DMS 273 (cell line): ENCODE data around the gene ATP6V1B1.

ENCODE experiments used
- DNase-seq: peaks from one replicate; lab custom pipeline; 2025; ENCODE audit not compliant: unreplicated experiment; lab: John Stamatoyannopoulos, UW

The ATP6V1B1 gene

GRCh38 chr2:70935468-70936164 lies at the start of gene ATP6V1B1:
Gene ATP6V1B1 (plus strand): TSS chr2:70935900. CDS start chr2:70935955, 55 bp downstream.
- DNase-seq, result peak; percentile 72

- no peak for DNase-seq
Observed at GRCh38 chr2:70886541-70886987, 49.1 kb upstream of the ATP6V1B1 start.

GRCh38 chr2:70887208-70887549 lies 48.5 kb upstream of the ATP6V1B1 start:
- DNase-seq, result no peak

- DNase-seq, result peak; percentile 87
Observed at GRCh38 chr2:70887550-70888246, 48.0 kb upstream of the ATP6V1B1 start.

GRCh38 chr2:70888366-70888922 lies 47.3 kb upstream of the ATP6V1B1 start:
- no peak for DNase-seq

- DNase-seq, result no peak
Observed at GRCh38 chr2:70888923-70889715, 46.6 kb upstream of the ATP6V1B1 start.

GRCh38 chr2:70889716-70890037 lies 46.0 kb upstream of the ATP6V1B1 start:
- DNase-seq, result no peak

GRCh38 chr2:70890469-70891065 lies 45.1 kb upstream of the ATP6V1B1 start:
- DNase-seq, result no peak

- no peak for DNase-seq
Observed at GRCh38 chr2:70891572-70892357, 43.9 kb upstream of the ATP6V1B1 start.

- DNase-seq, result no peak
Observed at GRCh38 chr2:70892750-70893149, 43.0 kb upstream of the ATP6V1B1 start.

- no peak for DNase-seq
Observed at GRCh38 chr2:70893186-70893585, 42.5 kb upstream of the ATP6V1B1 start.

- no peak for DNase-seq
Observed at GRCh38 chr2:70894765-70895164, 40.9 kb upstream of the ATP6V1B1 start.

- DNase-seq, result no peak
Observed at GRCh38 chr2:70895249-70895648, 40.5 kb upstream of the ATP6V1B1 start.

- DNase-seq, result no peak
Observed at GRCh38 chr2:70895998-70896764, 39.5 kb upstream of the ATP6V1B1 start.

- no peak for DNase-seq
Observed at GRCh38 chr2:70896765-70897202, 38.9 kb upstream of the ATP6V1B1 start.

- DNase-seq, result no peak
Observed at GRCh38 chr2:70897203-70897976, 38.3 kb upstream of the ATP6V1B1 start.

GRCh38 chr2:70897977-70898226 lies 37.8 kb upstream of the ATP6V1B1 start:
- no peak for DNase-seq

GRCh38 chr2:70898363-70899240 lies 37.1 kb upstream of the ATP6V1B1 start:
- DNase-seq, result peak; percentile 42
